ENCODE results near the gene APIP.

Gene APIP

GRCh38 chr11:34916015-34916842 lies at the start of gene APIP, which contains the start of gene PDHX:
Gene APIP, minus strand, starts transcription at chr11:34916379. Its CDS starts 95 bp downstream, at chr11:34916284.
Gene PDHX, plus strand, starts transcription at chr11:34916618. Its CDS starts 38 bp downstream, at chr11:34916656.
- DNase-seq, result peak; percentile 97 to 98 (median 98)

DNA sequence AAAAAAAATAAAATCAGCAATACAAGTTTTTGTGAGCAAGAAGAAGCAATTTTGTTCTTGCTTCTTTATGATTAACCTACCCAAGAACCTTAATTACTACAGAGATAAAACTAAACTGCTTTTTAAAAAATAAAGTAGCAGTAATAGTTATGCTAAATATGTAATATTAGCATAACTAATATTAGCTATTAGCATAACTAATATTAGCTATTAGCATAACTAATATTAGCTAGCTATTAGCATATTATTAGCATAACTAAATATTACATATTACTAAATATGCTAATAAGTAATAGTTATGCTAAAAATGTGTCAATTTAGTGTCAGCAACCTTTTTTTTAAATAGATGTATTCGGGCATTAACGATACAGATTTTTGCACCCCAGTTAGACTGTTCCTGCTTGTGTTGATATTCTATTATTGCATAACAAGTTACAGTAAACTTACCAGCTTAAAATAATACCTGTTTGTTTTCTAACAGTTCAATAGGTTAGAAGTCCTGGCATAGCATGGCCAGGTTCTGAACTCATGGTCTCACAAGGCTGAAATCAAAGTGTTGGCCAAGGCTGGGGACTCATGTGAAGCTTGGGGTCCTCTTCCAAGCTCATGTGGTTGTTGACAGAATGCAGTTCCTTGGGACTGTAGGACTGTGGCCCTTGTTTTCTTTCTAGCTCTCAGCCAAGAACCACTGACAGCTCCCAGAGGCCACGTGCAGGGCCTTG lies 48.6 kb upstream of the APIP start:
- DNase-seq, result no peak

GRCh38 chr11:34963351-34963750 lies 47.2 kb upstream of the APIP start:
- no peak for DNase-seq

GRCh38 chr11:34962034-34962433 lies 45.9 kb upstream of the APIP start:
- DNase-seq, result no peak

GRCh38 chr11:34960277-34960676 lies 44.1 kb upstream of the APIP start:
- DNase-seq, result no peak

- no peak for DNase-seq
Observed at GRCh38 chr11:34959770-34960169, 43.6 kb upstream of the APIP start.

GRCh38 chr11:34957606-34958005 lies 41.4 kb upstream of the APIP start:
- no peak for DNase-seq

GRCh38 chr11:34957206-34957605 lies 41.0 kb upstream of the APIP start:
- peak; percentile 4 to 41 (median 17) for DNase-seq

DNA sequence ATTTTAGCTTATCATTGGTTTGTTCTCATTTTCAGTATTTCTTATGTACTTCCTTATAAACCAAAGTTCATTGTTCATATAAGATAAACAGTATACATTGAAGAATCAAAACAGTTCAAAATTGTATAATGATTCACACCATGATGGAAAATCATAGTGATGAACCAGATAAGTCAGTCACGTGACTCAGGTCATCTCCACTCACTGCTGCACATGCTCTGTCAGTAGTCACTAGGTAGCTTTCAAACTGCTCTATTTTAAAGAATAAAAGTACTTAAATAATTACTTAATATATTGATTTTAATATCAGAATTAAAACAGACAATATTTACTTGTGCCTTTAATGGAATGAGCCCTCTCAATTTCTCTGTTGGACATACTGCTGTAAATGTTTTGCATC lies 37.8 kb upstream of the APIP start:
- peak in 2 of 3 donors; percentile 28 to 29 for DNase-seq

GRCh38 chr11:34948696-34949095 lies 32.5 kb upstream of the APIP start:
- DNase-seq, result no peak

DNA sequence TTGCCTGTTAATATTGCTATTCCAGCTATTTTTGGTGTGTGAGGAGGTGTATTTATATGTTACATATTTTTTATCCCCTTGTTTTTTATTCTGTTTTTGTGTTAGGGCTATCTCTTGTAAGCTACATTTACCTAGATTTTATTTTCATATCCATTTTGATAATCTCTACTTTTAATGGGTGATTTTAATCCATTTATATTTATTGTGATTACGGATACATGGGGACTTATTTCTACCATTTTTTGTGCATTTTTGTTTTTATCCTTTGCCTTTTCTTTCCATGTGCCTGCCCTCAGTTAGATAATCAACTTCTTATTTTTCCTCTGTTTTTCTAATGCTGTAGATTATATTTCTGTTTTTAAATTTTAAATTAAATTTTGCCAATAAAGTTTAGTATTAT lies 28.5 kb upstream of the APIP start:
- DNase-seq, result no peak

DNA sequence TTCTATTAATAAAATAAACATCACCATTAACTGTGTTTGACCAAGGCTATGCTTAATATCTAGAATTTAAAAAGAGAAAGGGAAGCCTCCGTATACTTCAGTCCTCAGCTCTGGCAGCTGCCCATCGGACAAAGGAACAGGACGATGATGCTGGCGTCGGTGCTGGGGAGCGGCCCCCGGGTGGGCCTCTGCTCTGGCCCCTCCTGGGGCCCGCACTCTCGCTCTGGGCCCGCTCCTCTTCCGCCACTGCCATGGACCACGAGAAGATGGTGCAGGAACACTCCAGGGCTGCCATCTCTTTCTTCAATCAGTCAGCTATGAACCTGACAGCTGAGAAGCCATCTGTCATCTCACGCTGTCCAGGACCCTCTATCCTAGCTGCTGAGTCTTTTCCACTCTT lies 25.5 kb upstream of the APIP start:
- no peak for DNase-seq

GRCh38 chr11:34940026-34940677 lies 24.0 kb upstream of the APIP start:
- DNase-seq, result peak in 2 of 3 donors; percentile 48 to 50

DNA sequence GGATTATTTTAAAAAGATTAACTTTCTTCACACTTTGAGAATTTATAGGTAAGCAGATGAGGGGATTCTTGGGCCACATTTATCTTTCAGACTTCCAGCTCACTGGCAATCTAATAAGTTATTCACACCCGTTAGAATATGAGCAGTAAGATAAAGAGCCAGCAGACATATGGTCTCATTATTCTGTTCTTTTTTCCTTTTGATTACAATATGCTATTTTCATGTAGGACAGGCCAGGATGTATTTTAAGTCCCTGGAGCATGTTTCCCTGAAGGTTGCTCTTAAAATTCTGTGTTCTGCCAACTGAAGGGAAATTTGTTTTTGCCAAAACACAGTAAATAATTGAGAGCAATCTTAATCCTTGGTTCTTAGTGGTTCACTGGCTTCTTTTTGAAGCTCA lies 22.4 kb upstream of the APIP start:
- no peak for DNase-seq

- DNase-seq, result no peak
Observed at GRCh38 chr11:34936945-34937629, 20.9 kb upstream of the APIP start.

- DNase-seq, result no peak
Observed at GRCh38 chr11:34929794-34930763, 13.9 kb upstream of the APIP start.

GRCh38 chr11:34928960-34929680 lies 12.9 kb upstream of the APIP start:
- DNase-seq, result peak in 1 of 3 donors; percentile 25

DNA sequence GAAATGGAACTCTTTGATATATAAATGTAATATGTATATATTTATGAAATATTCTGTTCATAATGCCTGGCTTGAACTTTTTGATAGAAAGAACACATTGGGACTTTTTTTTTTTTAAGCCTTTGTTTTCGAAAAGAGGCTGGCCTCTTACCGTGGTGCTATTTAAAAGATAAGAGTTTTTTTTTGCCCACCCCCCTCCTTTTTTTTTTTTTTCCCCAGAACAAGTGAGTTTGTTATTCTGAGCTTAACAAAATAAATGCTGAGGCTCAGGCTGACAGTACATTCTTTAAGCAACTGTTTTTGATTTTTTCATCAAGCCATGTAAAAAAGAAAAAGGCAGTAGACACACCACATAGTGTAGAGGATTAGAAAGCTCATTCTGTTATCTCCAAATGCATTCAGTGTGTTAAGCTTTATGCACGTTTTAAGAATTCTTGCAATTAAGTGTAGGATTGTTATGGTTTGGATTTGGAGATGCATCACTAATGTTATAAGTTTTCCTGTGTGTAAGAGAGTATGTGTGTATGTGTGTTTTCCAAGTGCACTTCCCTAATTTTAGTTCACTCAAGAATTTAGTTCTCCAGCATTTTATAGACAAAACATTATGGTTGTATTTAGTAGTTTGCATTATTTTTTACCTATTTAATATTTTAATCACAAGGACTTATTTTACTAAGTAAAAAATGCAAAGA lies 12.2 kb upstream of the APIP start:
- peak in 2 of 3 donors; percentile 33 to 46 for DNase-seq

- DNase-seq, result peak; percentile 63 to 94 (median 92)
Observed at GRCh38 chr11:34926831-34927132, 10.6 kb upstream of the APIP start.

GRCh38 chr11:34926101-34926830 lies 10.1 kb upstream of the APIP start:
- peak; percentile 56 to 85 (median 81) for DNase-seq

Measured in suppressor macrophage treated with lipopolysaccharide for 1 hour (primary cell).